DMS 273 (cell line): Measurements from ENCODE around the gene DDX10.

ENCODE experiments used
- DNase-seq: peaks from one replicate; lab custom pipeline; 2025; ENCODE audit not compliant: unreplicated experiment; lab: John Stamatoyannopoulos, UW

Gene DDX10

DNA sequence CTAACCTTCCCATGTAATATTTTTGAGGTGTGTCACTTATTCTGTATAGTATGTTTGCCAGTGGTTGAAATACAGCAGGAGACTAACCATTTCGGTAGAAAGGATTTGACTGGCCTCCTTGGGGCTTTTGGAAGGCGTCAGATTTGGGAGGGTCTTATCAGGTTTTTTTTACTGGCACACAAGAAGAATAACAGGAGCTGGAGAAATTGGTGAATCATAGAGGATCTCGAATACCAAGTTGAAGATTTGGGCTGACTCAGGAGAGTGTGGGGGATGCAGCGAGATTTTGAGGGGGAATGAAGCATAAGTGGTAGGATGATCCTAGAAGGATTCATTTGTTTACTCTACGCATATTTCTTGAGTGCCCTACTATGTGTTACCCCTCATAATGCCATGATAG lies 200.5 kb downstream of the DDX10 start:
- no peak for DNase-seq

DNA sequence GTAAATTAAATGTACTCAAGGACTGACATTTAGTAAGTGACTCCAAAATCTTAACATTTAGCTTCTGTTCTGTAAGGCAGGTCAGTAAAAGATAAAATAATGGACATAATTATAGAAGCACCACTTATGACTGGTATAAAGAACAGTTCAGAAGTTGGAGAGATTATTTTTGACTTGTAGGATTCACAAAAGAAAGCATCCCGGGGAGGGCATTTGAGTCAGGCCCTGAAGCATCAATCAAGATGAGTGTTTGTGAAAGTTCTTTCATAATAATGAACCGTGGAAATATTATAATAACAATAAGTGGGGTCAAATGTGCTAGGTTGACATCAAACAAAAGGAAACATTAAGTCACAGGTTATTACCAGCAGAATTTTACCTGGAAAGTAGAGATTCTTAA lies 201.9 kb downstream of the DDX10 start:
- DNase-seq = no peak

DNA sequence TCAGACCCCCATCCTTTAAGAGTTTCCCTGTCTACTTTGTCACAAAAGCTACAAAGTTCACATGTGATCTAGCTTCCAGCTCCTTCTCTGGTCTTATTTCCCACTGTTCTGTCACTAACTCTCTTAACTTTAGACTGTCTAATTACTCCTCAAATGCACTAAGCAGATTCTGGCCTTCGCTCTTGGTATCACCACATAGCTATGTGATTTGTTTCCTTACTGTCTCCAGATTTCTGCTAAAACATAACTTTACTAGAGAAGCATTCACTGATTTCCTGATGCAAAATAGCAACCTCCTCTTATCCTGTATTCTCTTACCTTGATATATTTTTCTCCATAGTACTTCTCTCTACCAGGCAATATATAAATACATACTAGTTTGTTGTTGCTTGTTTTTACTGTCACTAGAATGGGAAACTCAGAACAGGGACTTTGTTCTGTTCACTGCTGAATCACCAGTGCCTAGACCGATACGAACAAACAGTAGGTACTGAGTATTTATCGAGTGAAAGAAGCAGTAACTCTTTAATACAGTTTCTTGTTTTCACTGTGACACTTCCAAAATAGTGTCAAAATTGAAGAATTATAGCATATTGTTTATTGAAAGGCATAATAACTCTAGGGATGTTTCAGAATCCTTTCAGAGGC lies 205.6 kb downstream of the DDX10 start:
- no peak for DNase-seq

DNA sequence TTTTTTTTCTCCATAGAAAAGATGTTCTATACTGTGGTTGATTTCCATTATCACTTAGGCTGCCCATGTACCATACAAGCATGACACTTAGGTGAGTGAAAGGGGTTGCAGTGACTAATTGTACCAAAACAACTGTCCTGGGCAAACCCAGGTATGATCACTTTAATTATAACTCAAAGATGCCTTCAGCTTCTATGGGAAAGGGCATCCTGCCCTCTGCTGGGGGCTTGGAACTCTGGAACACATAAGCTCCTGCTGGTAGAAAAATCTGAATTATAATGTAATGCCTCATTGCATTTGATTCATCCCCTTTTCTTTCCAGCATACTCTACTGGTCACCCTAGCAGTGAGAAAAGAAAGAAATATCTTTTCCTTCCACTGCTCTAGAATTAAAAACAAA lies 206.3 kb downstream of the DDX10 start:
- peak; percentile 22 for DNase-seq

DNA sequence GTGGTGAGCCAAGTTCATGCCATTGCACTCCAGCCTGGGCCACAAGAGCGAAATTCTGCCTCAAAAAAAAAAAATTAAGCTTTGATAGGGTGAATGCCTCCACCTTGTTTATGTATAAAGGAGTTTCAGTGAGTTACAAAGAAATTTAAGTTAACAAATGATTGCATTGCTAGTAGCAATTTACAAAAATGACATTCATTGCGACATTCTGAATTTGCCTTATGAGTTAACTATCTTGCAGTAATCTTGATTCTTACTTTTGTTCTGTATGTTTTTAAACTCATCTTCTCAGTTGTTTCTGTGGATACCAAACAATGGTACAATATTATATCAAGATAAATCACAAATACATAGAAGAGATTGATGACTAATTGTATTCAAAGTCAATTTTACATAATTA lies 207.0 kb downstream of the DDX10 start:
- no peak for DNase-seq

DNA sequence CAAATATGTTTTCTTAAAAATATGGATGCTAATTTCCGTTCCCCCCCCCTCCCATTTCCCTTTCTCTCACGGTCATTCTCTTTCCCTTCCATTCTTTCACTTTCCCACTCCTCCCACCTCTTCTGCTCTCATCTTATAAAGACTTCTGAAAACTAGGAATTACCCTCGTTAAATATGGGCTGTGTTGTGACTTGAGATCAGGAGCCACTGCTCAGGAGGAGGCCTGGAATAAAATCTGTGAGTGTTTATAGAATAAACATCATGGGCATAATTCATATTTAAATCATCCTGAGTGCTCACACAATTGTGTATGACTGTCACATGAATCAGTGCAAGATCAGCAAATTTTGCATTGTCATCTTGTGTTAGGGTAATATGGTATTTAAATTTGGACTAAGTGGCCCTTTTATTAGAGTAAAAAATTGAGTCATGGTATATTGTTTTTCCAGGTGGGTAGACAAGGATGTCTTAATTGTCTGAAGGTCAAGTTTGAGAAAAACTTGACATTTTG lies 208.0 kb downstream of the DDX10 start:
- no peak for DNase-seq

DNA sequence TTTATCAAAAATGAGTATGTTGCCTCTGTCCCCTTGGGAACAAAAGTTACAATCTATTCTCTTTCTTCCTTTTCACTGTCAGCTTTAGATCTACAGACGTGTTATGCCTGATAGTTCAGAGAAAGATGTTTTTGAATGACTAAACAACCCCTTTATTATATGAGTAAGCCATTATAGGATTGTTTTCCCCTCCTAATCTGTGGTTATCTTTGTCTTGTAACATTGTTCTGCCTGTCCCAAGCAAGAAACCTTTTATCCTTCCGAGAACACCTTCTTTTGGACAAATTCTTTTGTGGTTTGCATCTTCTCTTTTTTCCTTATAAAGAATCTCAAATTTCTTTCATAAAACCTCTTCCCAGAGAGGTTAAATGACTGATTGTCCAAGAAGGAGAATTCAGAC lies 208.4 kb downstream of the DDX10 start:
- no peak for DNase-seq

DNA sequence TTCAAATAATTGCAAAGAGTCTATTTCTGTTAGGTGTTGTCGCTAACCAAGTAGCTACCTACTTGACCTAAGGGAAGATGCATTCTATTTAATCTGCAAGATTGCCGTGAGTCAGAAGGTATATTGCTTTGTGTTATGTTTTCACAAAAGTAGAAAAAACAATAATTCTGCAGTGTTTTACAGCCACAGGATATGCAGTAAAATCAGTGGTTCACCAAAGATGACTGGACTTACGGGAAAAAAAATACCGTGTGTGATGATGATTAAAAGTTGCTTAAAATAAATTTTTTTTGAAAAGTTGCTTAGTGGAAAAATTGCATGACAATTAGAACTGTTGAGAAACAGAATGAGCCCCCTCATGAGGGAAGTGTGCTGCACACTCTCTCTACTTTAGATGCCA lies 209.1 kb downstream of the DDX10 start:
- no peak for DNase-seq

DNA sequence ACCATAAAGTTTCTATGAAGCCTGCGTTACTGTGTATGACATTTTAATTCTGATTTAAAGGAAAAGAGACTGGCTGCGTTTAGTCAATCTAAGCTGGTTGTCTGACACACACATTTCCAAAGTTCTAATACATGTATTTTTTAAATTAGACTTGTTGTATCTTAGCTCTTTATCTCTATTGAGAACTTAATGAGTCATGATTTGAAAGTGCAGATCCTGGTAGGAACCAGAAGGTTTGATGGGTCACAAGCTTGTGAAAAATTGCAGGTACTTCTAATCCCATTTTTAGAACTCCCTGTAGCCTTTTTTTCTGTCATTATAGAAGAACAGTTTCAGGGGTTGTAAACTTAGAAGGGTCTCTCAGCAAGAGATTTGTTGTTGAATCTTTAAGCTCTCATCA lies 210.3 kb downstream of the DDX10 start:
- no peak for DNase-seq

DNA sequence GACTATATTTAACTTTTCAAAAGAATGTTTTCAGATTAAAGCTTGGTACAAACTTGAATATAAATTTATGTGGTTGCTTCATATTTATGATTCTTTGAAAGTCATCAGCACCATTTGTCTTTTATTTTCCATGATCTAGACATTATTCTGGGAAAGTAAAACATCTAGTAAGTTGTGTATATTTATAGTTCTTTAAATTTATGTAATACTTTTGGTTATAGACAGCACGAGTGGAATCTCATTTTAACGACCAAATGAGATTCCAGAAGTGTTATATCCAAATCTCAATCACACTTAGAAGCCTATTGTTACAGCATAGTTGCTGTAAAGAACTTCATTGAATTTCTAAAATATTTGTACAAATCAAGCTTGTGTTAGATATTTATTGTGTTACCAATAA lies 212.3 kb downstream of the DDX10 start:
- DNase-seq = no peak

DNA sequence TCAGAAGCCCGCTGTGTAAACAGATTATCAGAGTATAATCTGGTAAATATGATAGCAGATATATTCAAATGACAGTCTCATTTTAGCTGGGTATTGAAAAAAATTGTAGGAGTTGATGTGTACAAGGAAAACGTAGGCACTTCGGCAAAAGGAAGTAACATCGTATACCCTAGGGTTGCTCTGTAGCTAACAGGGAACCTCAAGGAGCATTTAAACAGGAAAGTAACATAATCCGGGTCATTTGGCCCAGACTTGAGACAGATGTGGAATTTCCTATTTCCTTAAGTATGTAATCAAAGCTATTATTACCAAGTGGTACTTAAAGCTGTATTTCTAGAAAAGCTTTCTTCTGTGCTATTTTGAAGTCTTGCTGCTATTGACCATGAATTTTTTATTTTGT lies 215.6 kb downstream of the DDX10 start:
- no peak for DNase-seq

DNA sequence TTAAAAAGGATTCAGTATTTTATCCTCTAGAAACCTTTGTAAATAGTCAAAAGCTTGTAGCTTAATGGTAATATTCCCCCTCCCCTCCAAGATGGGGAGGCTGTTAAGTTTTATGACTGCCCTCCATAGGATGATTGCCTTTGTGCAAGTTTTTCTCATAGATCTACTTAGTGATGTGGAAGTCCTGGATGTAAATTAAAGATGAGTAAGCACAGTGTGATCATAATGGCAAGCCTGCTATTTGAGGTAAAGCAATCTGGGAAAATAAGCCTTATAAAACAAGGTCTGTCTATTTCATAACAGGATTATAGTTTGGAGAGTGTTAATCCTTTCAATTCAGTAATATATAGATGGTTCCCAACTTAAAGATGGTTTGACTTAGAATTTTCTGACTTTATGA lies 216.3 kb downstream of the DDX10 start:
- no peak for DNase-seq

DNA sequence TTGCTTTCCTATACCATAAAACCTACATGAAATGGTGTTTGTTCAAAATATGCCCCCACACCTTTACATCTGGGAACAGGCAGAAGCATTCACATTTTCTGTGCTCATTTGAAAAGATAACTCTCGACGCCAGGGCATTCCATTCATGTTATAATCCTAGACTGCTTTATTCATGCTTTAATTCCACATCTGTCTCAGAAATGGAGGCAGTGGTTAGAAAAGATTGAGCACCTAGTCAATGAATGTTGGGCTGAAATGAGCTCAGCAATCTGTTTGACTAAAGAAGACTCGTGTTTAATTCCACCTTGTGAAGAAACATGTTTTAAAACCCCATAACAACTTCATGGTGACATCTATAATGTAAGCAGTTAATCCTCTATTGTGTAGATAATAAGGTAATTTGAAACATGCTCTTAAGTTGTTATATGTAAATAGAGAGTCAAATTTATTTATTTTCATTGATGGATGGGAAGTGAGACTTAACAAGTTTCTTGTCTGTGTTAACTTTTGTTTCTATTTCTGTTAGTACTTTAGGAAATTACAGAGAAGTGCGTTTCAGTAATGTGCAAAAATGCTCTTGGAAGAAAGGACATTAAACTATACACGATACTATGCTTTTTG lies 217.5 kb downstream of the DDX10 start:
- no peak for DNase-seq

DNA sequence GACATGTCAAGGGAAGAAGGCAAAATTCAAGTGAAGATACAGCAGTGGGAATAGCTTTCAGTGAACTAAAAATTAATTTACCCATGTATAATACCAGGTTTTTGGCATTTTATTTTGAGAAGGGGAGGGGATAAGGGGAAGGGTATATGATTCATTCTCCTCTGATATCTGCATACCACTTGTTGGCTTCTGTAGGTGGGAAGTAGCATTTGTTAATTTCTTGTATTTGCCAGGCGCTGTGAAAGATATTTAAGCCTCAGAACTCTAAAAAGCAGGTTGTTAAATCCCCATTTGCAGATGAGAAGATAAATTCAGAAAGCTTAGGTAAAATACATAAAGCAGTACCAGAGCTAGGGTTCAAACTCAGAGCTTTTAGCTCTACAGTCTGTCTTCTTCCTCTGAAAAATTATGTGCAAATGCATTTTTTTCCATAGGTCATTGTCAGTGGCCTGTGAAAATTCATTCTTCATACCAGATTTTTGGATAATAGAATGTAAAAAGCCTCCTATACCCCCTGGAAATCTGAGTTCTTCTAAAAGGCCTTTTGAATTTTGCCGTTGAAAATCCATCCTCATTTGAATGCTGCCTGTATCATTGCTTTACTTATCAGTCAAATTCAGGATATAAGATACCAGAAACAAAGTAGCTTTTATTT lies 221.3 kb downstream of the DDX10 start:
- DNase-seq = no peak

DNA sequence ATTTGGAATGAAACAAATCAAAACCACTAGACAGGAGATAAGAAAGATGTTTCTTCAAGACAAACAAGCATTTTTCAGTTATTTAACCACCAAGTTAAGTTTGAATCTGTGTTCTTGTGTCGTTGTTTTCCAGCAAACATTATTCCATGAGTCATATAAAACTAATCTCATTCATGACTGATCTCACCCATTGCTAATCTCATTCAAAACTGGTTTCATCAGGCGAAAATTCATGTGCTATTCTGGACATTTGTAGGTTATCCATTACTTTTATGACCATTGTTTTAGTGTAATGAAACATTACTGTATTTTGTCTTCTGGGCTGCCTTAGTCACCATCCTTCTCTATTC lies 221.8 kb downstream of the DDX10 start:
- no peak for DNase-seq

DNA sequence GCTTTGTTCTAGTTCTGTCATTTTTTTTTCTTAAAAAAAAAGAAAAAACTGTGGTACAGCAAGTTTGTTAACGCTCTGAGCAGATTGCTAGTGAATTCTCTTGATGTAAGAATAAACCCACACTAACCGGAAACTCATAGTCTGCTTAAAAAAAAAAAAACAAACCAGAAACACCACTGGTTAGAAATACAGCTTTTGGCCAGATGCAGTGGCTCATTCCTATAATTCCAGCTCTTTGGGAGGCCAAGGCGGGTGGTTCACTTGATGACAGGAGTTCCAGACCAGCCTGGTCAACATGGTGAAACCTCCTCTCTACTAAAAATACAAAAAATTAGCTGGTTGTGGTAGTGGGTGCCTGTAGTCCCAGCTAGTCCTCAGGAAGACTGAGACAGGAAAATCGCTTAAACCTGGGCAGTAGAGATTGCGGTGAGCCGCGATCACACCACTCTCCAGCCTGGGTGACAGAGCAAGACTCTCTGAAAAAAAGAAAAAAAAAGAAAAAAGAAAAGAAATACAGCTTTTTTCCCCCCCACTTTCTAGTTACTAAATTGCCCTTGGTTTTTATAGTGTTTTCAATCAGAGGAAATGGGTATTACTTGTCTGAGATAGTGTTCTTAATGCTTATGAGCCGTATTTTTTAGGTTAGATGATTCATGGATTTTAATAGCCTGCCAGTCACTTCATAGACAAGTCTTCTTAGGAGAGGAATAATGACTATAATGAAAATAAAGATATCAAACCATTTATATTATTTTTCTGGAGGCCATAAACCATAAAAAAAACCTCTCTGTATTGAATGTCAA lies 222.8 kb downstream of the DDX10 start:
- no peak for DNase-seq

DNA sequence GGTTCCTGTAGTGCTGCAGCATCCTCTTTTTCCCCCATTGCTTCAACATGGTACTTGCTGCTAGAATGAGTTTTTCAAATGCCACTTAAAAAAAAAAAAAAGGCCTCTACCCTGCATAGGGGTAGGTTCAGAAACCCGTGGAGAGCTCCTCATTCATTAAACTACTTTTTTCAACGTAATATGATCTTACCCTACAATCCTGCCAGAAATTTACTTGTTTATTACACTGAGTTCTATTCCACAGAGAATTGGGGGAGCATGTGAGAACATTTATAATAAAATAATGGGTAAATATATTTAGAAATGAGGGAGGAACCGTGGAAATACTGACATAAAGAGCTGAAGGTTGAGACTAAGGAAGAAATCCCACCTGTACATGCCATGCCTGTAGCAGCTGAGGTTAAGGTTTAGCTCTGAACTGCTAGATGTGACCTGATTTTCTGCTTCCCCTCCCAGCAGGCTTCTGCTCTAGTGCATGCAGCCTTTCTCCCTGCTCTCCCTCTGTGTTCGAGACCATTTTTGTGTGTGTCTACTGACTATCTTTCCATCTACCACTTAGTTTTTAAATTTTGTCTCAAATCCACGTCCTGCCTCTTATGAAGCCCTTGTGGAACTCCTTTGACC lies 225.7 kb downstream of the DDX10 start:
- no peak for DNase-seq

DNA sequence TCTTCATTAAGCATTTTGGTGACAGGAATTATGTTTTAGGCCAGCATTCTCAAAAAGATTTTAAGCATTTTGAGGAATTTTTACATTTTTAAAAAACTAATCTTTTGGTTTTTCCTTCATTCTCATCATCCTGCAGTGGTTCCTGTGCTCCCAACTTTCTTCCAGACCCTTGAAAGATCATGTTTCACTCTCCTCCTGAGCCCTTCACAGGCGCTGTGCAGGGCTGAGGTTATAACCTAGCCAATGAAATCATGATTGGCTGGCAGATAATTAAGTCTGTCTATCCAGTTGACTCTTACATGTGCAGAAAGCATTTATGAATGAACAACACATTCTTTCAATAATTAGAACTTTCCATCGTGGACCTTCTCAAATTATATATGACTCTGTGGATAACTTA lies 226.3 kb downstream of the DDX10 start:
- no peak for DNase-seq

DNA sequence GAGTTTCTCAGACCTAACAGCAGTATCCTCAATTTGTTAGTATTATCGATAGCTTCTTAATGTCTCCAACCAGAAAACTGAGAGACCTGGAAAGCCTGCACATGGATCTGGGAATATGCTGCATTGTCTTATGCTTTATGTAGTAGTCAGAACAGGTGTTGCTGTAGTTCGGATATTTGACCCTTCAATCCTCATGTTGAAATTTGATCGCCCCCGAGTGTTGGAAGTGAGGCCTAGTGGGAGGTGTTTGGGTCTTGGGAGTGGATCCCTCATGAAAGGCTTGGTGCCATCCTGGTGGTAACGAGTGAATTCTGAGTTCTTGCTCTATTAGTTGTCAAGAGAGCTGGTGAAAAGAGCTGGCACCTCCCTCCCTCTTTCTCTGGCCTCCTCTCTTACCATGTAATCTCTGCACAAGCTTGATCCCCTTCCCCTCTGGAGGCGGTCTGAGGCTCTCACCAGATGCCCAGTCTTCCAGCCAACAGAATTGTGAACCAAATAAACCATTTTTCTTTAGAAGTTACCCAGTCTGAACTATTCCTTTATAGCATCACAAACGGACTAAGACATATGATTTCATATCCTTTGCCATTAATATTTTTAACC lies 227.1 kb downstream of the DDX10 start:
- no peak for DNase-seq

DNA sequence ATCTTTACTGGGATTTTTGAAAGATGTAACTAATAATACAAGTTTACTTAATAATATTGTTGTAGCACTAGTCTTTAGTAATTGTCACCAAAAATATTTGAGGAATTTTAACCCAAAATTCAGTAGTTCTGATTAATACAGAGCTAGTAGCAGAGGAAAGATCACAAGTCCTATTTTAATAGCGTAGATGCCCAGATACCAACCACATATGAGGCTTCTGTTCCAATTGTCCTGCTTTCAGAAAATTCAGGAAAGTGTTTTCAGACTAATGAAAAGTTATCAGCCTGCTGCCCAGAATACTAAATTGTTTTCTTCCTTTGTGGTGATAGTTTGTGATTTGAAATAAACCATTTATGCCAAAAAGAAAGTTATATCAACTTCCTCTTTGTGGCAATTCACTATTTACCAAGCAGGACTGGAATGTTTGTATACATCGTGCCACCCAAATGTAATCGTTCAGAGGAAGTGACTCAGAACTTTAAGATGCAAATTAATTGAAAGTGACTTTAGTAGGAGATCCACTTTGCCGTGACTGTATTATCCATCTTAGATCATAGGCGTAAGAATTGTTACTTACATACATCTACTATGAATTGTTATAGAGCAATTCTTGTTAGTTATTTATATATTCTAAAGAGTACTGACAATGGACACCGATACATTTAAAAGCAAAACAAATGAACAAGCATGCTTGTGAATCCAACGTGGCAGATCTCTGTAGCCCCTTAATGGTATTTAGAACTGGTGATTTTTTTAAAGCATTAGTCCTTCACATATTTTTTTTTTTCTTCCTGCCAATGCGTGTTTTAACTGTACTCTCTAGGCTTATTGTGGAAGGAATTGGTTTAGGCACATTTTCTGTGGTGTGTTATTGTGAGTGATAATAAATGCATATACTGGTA lies 231.0 kb downstream of the DDX10 start:
- no peak for DNase-seq
